H1 (cell line): ENCODE data around the gene CAPN9. TPM values are rescaled to one million over a fixed set of nuclear protein-coding genes. Genes with fewer than 3 reads are reported as not detected.

ENCODE experiments used
- CTCF ChIA-PET: fragments of 300-600 bp; sonication (Branson Sonifier 250); formaldehyde crosslinking; loops from one replicate; lab custom pipeline; 2021; ENCODE audit not compliant: partially characterized antibody; lab: Charles Lee
- POLR2A ChIA-PET: fragments of 300-600 bp; sonication (Branson Sonifier 250); formaldehyde crosslinking; loops from one replicate; lab custom pipeline; 2021; ENCODE audit warnings: inconsistent platforms; ENCODE audit not compliant: partially characterized antibody; lab: Charles Lee
- DNase-seq, 2 experiments: peaks; one replicate each; pipeline versions ENCODE4 v3.0.0 to v3.0.0-alpha.2; 2010 to 2022; ENCODE audit warnings: low spot score in 2 of 2, low read depth in 1 of 2, mixed read lengths in 1 of 2
- FAIRE-seq: peaks from 2 replicates; lab custom pipeline; 2011; peaks lifted over from hg19 to GRCh38; lab: Jason Lieb, UNC
- H2AFZ ChIP-seq: 2 replicates; pipeline ENCODE4 v1.8.1; 2012; ENCODE audit warnings: low read length, inconsistent platforms
- H2AK5ac ChIP-seq: 2 replicates; pipeline ENCODE4 v1.6.1; 2013; ENCODE audit warnings: low read depth, low read length
- H2BK120ac ChIP-seq: replicated peaks from 2 replicates; pipeline ENCODE3; 2013; ENCODE audit warnings: low read depth, low read length, inconsistent platforms
- H2BK12ac ChIP-seq: 2 replicates; pipeline ENCODE4 v1.6.1; 2013; ENCODE audit warnings: low read depth, low read length
- H2BK15ac ChIP-seq: 2 replicates; pipeline ENCODE4 v1.6.1; 2013; ENCODE audit warnings: low read length
- H2BK20ac ChIP-seq: 2 replicates; pipeline ENCODE4 v1.6.1; 2013; ENCODE audit warnings: low read length
- H2BK5ac ChIP-seq: 2 replicates; pipeline ENCODE4 v1.6.1; 2013; ENCODE audit warnings: low read depth, low read length
- H3K14ac ChIP-seq: 2 replicates; pipeline ENCODE4 v1.6.1; 2013; ENCODE audit warnings: inconsistent platforms; ENCODE audit not compliant: insufficient read length
- H3K18ac ChIP-seq: 2 replicates; pipeline ENCODE4 v1.6.1; 2013; ENCODE audit warnings: low read length; ENCODE audit errors: extremely low read depth
- H3K23ac ChIP-seq: 2 replicates; pipeline ENCODE4 v1.6.1; 2013; ENCODE audit warnings: inconsistent platforms; ENCODE audit not compliant: insufficient read length
- H3K23me2 ChIP-seq: 2 replicates; pipeline ENCODE4 v1.6.1; 2013; ENCODE audit warnings: low read depth, low read length
- H3K27ac ChIP-seq: 2 replicates; pipeline ENCODE4 v1.6.1; 2011; ENCODE audit warnings: low read depth, low read length, inconsistent platforms
- H3K27me3 ChIP-seq, 4 experiments: replicated peaks in 1 of 4; 1 replicate in 1 of 4; 2 replicates in 3 of 4; pipeline versions ENCODE4 v1.6.1 to v1.8.1; 2011 to 2013; ENCODE audit warnings: low read length in 3 of 4, mild to moderate bottlenecking in 3 of 4, inconsistent platforms in 2 of 4, mixed read lengths in 2 of 4, moderate library complexity in 1 of 4; ENCODE audit not compliant: control insufficient read depth in 3 of 4, insufficient read depth in 3 of 4; ENCODE audit errors: extremely low read depth in 1 of 4
- H3K36me3 ChIP-seq, 4 experiments: 2 replicates each; pipeline versions ENCODE4 v1.6.1 to v1.8.1; 2011 to 2013; ENCODE audit warnings: mild to moderate bottlenecking in 4 of 4, low read length in 3 of 4, moderate library complexity in 2 of 4, control low read depth in 1 of 4, inconsistent platforms in 1 of 4; ENCODE audit not compliant: insufficient read depth in 4 of 4, control insufficient read depth in 2 of 4
- H3K4ac ChIP-seq: replicated peaks from 2 replicates; pipeline ENCODE3; 2013; ENCODE audit warnings: low read length, low read depth, mixed read lengths, inconsistent platforms; ENCODE audit not compliant: insufficient read length
- H3K4me1 ChIP-seq, 4 experiments: replicated peaks in 1 of 4; 1 replicate in 1 of 4; 2 replicates in 3 of 4; pipeline versions ENCODE4 v1.6.1 to v1.8.1; 2011 to 2013; ENCODE audit warnings: low read length in 3 of 4, inconsistent platforms in 2 of 4, mixed read lengths in 1 of 4; ENCODE audit not compliant: insufficient read depth in 4 of 4, control insufficient read depth in 3 of 4
- H3K4me2 ChIP-seq, 2 experiments: 2 replicates each; pipeline versions ENCODE4 v1.6.1 to v1.8.1; 2011 to 2013; ENCODE audit warnings: low read depth in 2 of 2, low read length in 2 of 2, control low read depth in 1 of 2, inconsistent platforms in 1 of 2, mild to moderate bottlenecking in 1 of 2; ENCODE audit not compliant: insufficient read depth in 1 of 2
- H3K4me3 ChIP-seq, 4 experiments: fragments of 200-600, 300-600 bp in 1 of 4; sonication (generic), shearing (Covaris generic), sonication (Bioruptor Twin) in 1 of 4; 2 replicates each; pipeline versions ENCODE4 v1.5.1 to v1.8.1; 2011 to 2016; ENCODE audit warnings: low read length in 4 of 4, low read depth in 3 of 4, control low read depth in 2 of 4, inconsistent platforms in 2 of 4, mild to moderate bottlenecking in 2 of 4, mixed read lengths in 1 of 4, moderate library complexity in 1 of 4; ENCODE audit not compliant: insufficient read depth in 2 of 4; ENCODE audit errors: extremely low read depth in 1 of 4
- H3K56ac ChIP-seq: replicated peaks from 2 replicates; pipeline ENCODE3; 2013; ENCODE audit warnings: low read depth, mild to moderate bottlenecking, mixed read lengths, low read length, inconsistent platforms; ENCODE audit not compliant: insufficient read length
- H3K79me1 ChIP-seq: 2 replicates; pipeline ENCODE4 v1.6.1; 2013; ENCODE audit warnings: low read depth, low read length, control low read depth
- H3K79me2 ChIP-seq, 2 experiments: 2 replicates each; pipeline versions ENCODE4 v1.6.1 to v1.8.1; 2012 to 2013; ENCODE audit warnings: low read length in 2 of 2, mild to moderate bottlenecking in 2 of 2, inconsistent platforms in 1 of 2; ENCODE audit not compliant: insufficient read depth in 2 of 2, control insufficient read depth in 1 of 2
- H3K9ac ChIP-seq, 4 experiments: replicated peaks in 1 of 4; 1 replicate in 1 of 4; 2 replicates in 3 of 4; pipeline versions ENCODE4 v1.6.1 to v1.8.1; 2011 to 2013; ENCODE audit warnings: low read depth in 3 of 4, low read length in 3 of 4, control low read depth in 2 of 4, mild to moderate bottlenecking in 2 of 4, moderate library complexity in 2 of 4, inconsistent platforms in 1 of 4; ENCODE audit errors: extremely low read depth in 1 of 4
- H3K9me3 ChIP-seq, 2 experiments: 2 replicates each; pipeline versions ENCODE4 v1.6.1 to v1.8.1; 2012 to 2013; ENCODE audit warnings: mild to moderate bottlenecking in 2 of 2, moderate library complexity in 2 of 2, control low read depth in 1 of 2, inconsistent platforms in 1 of 2, low read depth in 1 of 2, low read length in 1 of 2, mixed read lengths in 1 of 2; ENCODE audit not compliant: insufficient read depth in 2 of 2
- H4K20me1 ChIP-seq, 2 experiments: replicated peaks in 1 of 2; 2 replicates each; pipeline versions ENCODE3 to v1.8.1; 2011 to 2013; ENCODE audit warnings: inconsistent platforms in 2 of 2, low read length in 2 of 2, mild to moderate bottlenecking in 1 of 2; ENCODE audit not compliant: insufficient read depth in 2 of 2, control insufficient read depth in 1 of 2
- H4K5ac ChIP-seq: 2 replicates; pipeline ENCODE4 v1.6.1; 2013; ENCODE audit warnings: low read length, low read depth, mixed read lengths, inconsistent platforms; ENCODE audit not compliant: insufficient read length
- H4K8ac ChIP-seq: 2 replicates; pipeline ENCODE4 v1.8.0; 2013; ENCODE audit warnings: mild to moderate bottlenecking, moderate library complexity, low read length, inconsistent platforms; ENCODE audit not compliant: insufficient read depth; ENCODE audit errors: extremely low read depth
- H4K91ac ChIP-seq: replicated peaks from 2 replicates; pipeline ENCODE3; 2013; ENCODE audit warnings: low read length, mixed read lengths, inconsistent platforms; ENCODE audit not compliant: insufficient read length
- CBX5 ChIP-seq: fragments of 300-800, 300-1000 bp; sonication (generic); IDR thresholded peaks from 2 replicates; pipeline ENCODE4 v1.7.1; 2016; ENCODE audit warnings: antibody characterized with exemption, low read length, low read depth
- CTBP2 ChIP-seq: IDR thresholded peaks from 2 replicates; pipeline ENCODE4 v1.7.0; 2011; ENCODE audit warnings: borderline replicate concordance, mild to moderate bottlenecking, moderate library complexity, mixed read lengths, low read length; ENCODE audit not compliant: insufficient read depth, insufficient read length
- EZH2 ChIP-seq: fragments of 200-600 bp; sonication (generic); IDR thresholded peaks from 2 replicates; pipeline ENCODE4 v1.7.1; 2012; ENCODE audit warnings: low read depth, mild to moderate bottlenecking, moderate library complexity, low read length, inconsistent platforms; ENCODE audit not compliant: severe bottlenecking
- WGBS, 2 experiments: shearing (Covaris generic) in 1 of 2; methylation state at CpG; one replicate each; pipeline versions ENCODE4 v1.1.6 to v1.1.7; 2013 to 2015; ENCODE audit warnings: low lambda C conversion rate in 2 of 2, mixed read lengths in 2 of 2, inconsistent platforms in 1 of 2, low coverage in 1 of 2, missing lambda C conversion rate in 1 of 2; ENCODE audit not compliant: insufficient replicate concordance in 2 of 2, insufficient coverage in 1 of 2, insufficient read length in 1 of 2; ENCODE audit errors: extremely low coverage in 1 of 2, missing lambda C conversion rate in 1 of 2; 5-methylcytosine and 5-hydroxymethylcytosine counted together
- polyA plus RNA-seq, 7 experiments: library from polyadenylated mRNA; depleted of rRNA in 3 of 7; stranded (reverse) in 5 of 7; unstranded in 2 of 7; fragments of >200 nt in 5 of 7; fragments of 200-250 nt in 2 of 7; gene quantifications; 1 replicate in 5 of 7; 2 replicates in 1 of 7; 4 replicates in 1 of 7; pipeline versions ENCODE4 v1.2.1 to v1.2.3, GENCODE V29; 2011 to 2013; ENCODE audit warnings: missing spikeins in 2 of 7, mixed read lengths in 2 of 7
- total RNA-seq: library from RNA; stranded (reverse); fragmentation: NEBNext Ultra II Directional; extraction: Animal tissue kit (Norgen Biotek cat#: 25700); gene quantifications from 2 replicates; pipeline ENCODE4 v1.2.1, GENCODE V29; 2021

CAPN9 gene
- total and polyA plus RNA-seq, 2 of the 8 experiments (the other 6 are each of a cell fraction or from before 2014, with no cell fraction given) = 0.22 to 0.76 TPM

GRCh38 chr1:230819976-230820375, 72.8 kb downstream of the CAPN9 start:
- no peak overlapping the region for H3K27ac ChIP-seq
- no peaks in the 10 kb centered on the region for H3K23me2 ChIP-seq
- no peak overlapping the region for H3K14ac ChIP-seq
- no peak overlapping the region for H4K8ac ChIP-seq
- no peak overlapping the region for H2BK20ac ChIP-seq
- FAIRE-seq (no peak), DNase-seq (peak in 1 of 2 experiments; percentile 4)
- H2AFZ ChIP-seq = no peak overlapping the region
- no peak overlapping the region for H3K23ac ChIP-seq
- no peak overlapping the region for H3K4me3 ChIP-seq
- peaks cover 0 to 1% of the 10 kb centered on the region in 2 experiments for H4K20me1 ChIP-seq
- no peaks in the 10 kb centered on the region for H3K79me2 ChIP-seq
- H2BK12ac ChIP-seq = no peak overlapping the region
- H3K4me2 ChIP-seq = no peak overlapping the region
- no peaks in the 10 kb centered on the region for H3K79me1 ChIP-seq
- no peak overlapping the region for H3K9ac ChIP-seq
- no peaks in the 10 kb centered on the region for H3K9me3 ChIP-seq
- WGBS, 2 experiments = 88% methylated on average over 4 of the region's 4 CpGs; no CpG with 5 or more reads in 1 of the 2 experiments
- TF ChIP-seq EZH2 (no peak), CTBP2 (no peak), CBX5 (no peak)
- H3K56ac ChIP-seq = no peak overlapping the region
- H3K18ac ChIP-seq = no peak overlapping the region
- H2BK120ac ChIP-seq = no peak overlapping the region
- H3K27me3 ChIP-seq = no peaks in the 10 kb centered on the region; a peak in 2 of 7 replicates
- H2AK5ac ChIP-seq = no peak overlapping the region
- H3K4me1 ChIP-seq = no peaks in the 10 kb centered on the region
- ChIA-PET CTCF (interaction anchor here (0.6 to 1.3 kb wide), 2 partner anchors 218 to 387 kb away, joined by 3 read pairs; no protein-coding TSS in a partner anchor), POLR2A (no interaction called here)
- no peak overlapping the region for H2BK5ac ChIP-seq
- H2BK15ac ChIP-seq = no peak overlapping the region
- no peak overlapping the region for H4K5ac ChIP-seq
- H3K36me3 ChIP-seq = no peaks in the 10 kb centered on the region
- no peak overlapping the region for H4K91ac ChIP-seq
- no peak overlapping the region for H3K4ac ChIP-seq
